Tibial artery (tissue), 4 donors: Measurements from ENCODE around the gene TEX36.

Source experiments
- DNase-seq, 2 donors: peaks; one replicate each; pipeline ENCODE4 v3.0.0-alpha.2; 2019
- H3K27ac ChIP-seq, 2 donors: fragments of 200-600 bp; sonication (generic) in 1 of 2; 1 replicate in 1 of 2; 2 replicates in 1 of 2; pipeline ENCODE4 v1.5.1; 2018 to 2019; ENCODE audit warnings: mild to moderate bottlenecking in 1 of 2
- H3K27me3 ChIP-seq, 2 donors: fragments of 200-600 bp; sonication (generic) in 1 of 2; one replicate each; pipeline versions ENCODE4 v1.5.1 to v1.6.0; 2016 to 2019
- H3K36me3 ChIP-seq, 3 donors: fragments of 200-600 bp; sonication (generic) in 2 of 3; one replicate each; pipeline ENCODE4 v1.5.1; 2016 to 2019; ENCODE audit warnings: mild to moderate bottlenecking in 2 of 3
- H3K4me1 ChIP-seq, 4 donors: fragments of 200-600 bp; sonication (generic) in 2 of 4; 1 replicate in 3 of 4; 2 replicates in 1 of 4; pipeline ENCODE4 v1.5.1; 2016 to 2019
- H3K4me3 ChIP-seq, 2 donors: fragments of 200-600 bp; sonication (generic) in 1 of 2; 1 replicate in 1 of 2; 2 replicates in 1 of 2; pipeline ENCODE4 v1.5.1; 2018 to 2019; ENCODE audit warnings: mild to moderate bottlenecking in 2 of 2
- H3K9me3 ChIP-seq, 3 donors: fragments of 200-600 bp; sonication (generic) in 1 of 3; one replicate each; pipeline ENCODE4 v1.5.1; 2016 to 2019
- intact Hi-C: fragments of 100-400 bp; cut with DNase I; formaldehyde crosslinking; loops from one replicate; pipeline ENCODE4 v1.15.0; 2023; ENCODE audit warnings: low total_unique reads
- TF ChIP-seq, protein P1 (sequence below), 2 experiments: fragments of 200-600 bp in 1 of 2; fragments of 450-650 bp in 1 of 2; IDR thresholded peaks; one replicate each; pipeline ENCODE4 v1.5.1; 2017 to 2019; ENCODE audit warnings: antibody characterized with exemption in 2 of 2, mild to moderate bottlenecking in 1 of 2, moderate library complexity in 1 of 2

Gene TEX36

DNA sequence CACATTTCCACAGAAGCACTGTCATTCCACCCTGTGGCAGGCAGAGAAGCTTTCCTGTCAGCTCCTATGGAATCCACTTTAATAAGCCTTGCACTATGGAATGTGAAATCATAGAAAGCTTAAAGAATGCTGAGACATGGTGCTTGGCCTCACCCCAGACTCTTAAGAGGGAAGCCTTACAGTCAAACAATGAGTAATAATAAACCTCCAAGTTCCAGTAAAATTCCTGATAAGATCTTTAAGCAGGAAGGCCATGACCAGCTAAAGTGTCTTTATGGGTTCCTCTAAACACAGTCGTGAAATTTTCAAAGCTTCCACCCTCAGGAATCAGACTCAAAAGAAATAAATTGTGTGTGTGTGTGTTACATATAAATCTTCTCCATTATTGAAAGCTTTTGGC, 11.9 kb upstream of the TEX36 start:
- Histone ChIP-seq H3K27ac (no peak overlapping the region), H3K4me1 (no peaks in the 10 kb centered on the region), H3K36me3 (no peaks in the 10 kb centered on the region), H3K27me3 (peaks cover 0 to 3% of the 10 kb centered on the region in 2 donors), H3K4me3 (no peak overlapping the region), H3K9me3 (no peaks in the 10 kb centered on the region)
- TF ChIP-seq, protein P1, sequence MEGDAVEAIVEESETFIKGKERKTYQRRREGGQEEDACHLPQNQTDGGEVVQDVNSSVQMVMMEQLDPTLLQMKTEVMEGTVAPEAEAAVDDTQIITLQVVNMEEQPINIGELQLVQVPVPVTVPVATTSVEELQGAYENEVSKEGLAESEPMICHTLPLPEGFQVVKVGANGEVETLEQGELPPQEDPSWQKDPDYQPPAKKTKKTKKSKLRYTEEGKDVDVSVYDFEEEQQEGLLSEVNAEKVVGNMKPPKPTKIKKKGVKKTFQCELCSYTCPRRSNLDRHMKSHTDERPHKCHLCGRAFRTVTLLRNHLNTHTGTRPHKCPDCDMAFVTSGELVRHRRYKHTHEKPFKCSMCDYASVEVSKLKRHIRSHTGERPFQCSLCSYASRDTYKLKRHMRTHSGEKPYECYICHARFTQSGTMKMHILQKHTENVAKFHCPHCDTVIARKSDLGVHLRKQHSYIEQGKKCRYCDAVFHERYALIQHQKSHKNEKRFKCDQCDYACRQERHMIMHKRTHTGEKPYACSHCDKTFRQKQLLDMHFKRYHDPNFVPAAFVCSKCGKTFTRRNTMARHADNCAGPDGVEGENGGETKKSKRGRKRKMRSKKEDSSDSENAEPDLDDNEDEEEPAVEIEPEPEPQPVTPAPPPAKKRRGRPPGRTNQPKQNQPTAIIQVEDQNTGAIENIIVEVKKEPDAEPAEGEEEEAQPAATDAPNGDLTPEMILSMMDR (IDR thresholded peaks at IDR 0.05): no peak
- intact Hi-C loops: no loop called here
- no peak for DNase-seq

DNA sequence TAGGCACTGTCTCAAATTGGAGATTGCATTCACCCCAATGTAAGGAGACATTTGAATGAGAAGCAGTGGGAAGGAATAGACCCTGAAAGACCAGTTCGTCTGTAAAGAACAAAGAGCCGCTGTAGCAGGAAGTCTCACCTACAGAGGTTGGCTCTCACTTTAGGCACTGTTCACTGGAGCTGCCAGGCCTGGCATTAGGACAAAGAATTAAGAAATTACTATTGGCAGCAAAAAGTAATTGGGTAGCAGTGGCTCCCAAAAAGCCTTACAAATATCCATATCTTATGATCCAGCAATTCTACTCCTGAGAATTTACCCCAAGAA, 10.5 kb upstream of the TEX36 start:
- Histone ChIP-seq H3K27ac (no peak overlapping the region), H3K4me3 (no peak overlapping the region), H3K9me3 (no peaks in the 10 kb centered on the region), H3K27me3 (peaks cover 0 to 9% of the 10 kb centered on the region in 2 donors), H3K4me1 (no peaks in the 10 kb centered on the region), H3K36me3 (no peaks in the 10 kb centered on the region)
- intact Hi-C loops: no loop called here
- TF ChIP-seq, protein P1 (IDR thresholded peaks at IDR 0.05): no peak
- DNase-seq: no peak

DNA sequence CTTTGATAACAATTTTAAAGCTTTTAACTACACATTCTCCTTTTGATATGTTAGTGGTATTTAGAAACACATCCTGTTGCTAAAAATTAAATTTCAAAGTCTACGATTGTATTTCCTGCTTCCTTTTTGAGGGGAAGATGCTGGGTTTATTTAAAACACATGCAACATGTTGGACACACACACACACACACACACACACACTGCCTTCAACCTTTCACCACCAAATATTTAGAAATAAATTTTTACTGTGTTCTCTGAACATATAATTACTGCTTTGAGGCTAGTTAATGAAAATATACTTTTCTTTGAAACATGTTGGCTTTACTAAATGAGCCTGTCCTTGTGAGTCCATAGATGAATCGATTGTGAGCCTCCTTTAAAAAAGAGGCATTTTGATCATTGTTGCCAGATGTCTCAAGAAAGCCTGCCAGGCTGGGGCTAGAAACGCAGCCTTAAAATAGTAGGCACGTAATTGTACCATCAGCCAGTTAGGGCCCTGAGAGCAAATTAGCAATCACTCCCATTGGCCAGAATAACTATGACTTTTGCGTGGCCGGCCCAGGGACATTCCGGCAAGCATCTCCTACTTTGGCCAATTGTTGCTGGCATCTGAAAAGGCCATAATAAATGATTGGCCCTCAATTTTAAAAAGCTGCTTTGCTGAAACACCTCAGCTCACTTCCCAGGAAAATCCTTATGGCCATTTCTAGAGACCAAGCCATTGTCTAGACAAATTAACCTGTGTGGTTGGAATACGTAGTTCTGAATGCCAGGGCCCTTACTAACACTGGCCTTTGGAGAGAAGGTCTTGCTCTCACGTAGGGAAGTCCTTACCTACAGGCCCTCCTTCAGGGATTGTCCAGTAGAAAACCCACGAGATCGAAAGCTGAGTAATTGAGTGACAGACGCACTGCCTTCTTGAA, 9.9 kb upstream of the TEX36 start:
- intact Hi-C loops: no loop called here
- Histone ChIP-seq H3K4me1 (no peaks in the 10 kb centered on the region), H3K27ac (no peak overlapping the region), H3K9me3 (no peaks in the 10 kb centered on the region), H3K4me3 (no peak overlapping the region), H3K36me3 (no peaks in the 10 kb centered on the region), H3K27me3 (peaks cover 0 to 9% of the 10 kb centered on the region in 2 donors)
- no peak for DNase-seq
- TF ChIP-seq, protein P1 (IDR thresholded peaks at IDR 0.05): no peak

DNA sequence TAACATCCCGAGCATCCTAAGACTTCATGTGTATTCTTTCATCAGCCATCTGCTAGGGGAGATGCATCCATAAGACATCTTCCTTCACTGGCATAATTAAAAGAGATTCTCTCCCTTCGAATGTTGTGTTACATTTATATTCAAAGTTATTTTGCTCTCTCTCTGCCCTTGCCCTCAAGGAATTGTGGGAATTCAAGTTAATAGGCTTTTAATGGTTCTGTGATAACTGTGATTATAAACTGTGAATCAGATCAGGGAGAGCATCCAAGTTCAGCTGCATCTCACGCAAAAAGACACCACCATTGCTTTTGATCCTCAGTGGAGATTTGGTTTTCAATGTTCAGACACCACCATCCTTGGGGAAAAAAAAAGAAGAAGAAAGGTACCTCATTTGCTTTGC, 9.2 kb upstream of the TEX36 start:
- no peaks in the 10 kb centered on the region for H3K36me3 ChIP-seq
- no peak overlapping the region for H3K4me3 ChIP-seq
- TF ChIP-seq, protein P1 (IDR thresholded peaks at IDR 0.05): no peak
- H3K9me3 ChIP-seq: no peaks in the 10 kb centered on the region
- H3K27me3 ChIP-seq: peaks cover 0 to 9% of the 10 kb centered on the region in 2 donors
- intact Hi-C loops: no loop called here
- no peak overlapping the region for H3K27ac ChIP-seq
- no peaks in the 10 kb centered on the region for H3K4me1 ChIP-seq
- no peak for DNase-seq

DNA sequence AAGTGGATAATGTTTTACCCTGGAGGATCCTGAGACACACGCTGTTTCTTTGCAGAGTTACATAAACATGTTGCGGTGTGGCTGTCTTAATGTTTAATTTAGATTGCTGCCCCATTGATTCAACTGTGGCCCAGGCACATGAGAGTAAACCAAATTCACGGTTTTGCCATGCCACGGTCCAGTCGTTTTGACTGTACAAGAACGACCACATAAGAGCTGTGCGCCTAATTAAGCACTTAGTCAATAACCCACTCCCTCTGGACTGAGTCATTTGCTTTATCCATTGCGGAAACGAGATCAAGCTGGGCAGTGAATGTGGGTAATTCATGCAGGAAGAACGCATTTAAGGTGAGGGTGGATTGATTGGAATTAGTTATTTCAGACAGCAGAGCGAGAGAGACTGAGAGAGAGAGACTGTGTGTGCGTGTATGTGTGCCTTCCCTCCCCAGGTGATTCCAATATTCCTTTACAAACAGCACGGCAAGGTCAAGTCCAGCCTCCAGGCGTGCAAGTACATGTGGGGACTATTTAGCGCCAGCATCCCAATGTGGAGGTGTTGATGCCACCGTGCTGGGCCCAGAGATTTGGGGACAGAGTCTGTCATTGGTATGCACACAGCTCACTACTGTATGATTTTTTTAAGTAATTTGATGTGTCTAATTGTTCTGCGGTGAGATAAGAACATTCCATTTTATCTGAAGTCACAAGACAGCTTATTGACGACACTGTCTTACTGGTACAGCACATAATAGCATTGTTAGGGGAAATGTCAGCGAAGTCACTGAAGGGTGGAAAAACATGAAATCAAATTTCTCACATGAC, 8.4 kb upstream of the TEX36 start:
- peaks cover 0 to 10% of the 10 kb centered on the region in 2 donors for H3K27me3 ChIP-seq
- intact Hi-C loops: no loop called here
- no peaks in the 10 kb centered on the region for H3K9me3 ChIP-seq
- TF ChIP-seq, protein P1 (IDR thresholded peaks at IDR 0.05): no peak
- H3K4me1 ChIP-seq: no peaks in the 10 kb centered on the region
- H3K36me3 ChIP-seq: no peaks in the 10 kb centered on the region
- no peak overlapping the region for H3K4me3 ChIP-seq
- DNase-seq: no peak
- H3K27ac ChIP-seq: no peak overlapping the region
